Measurements from ENCODE around the gene KCND2.
A peak's percentile ranks its signal among the peaks of the same experiment; 100 is the strongest.

Gene KCND2

GRCh38 chr7:120303105-120303504 lies 30.1 kb downstream of the KCND2 start:
- Histone ChIP-seq H2BK120ac (ENCODE audit: low read depth, low read length) (no peak overlapping the region), H3K9me3 (replicated peaks in 1 of 2; ENCODE audit: control insufficient read depth in 2 of 2, insufficient read depth in 1 of 2, low read depth in 1 of 2, low read length in 2 of 2) (no peaks in the 10 kb centered on the region), H3K36me3 (replicated peaks in 1 of 2; ENCODE audit: control insufficient read depth in 2 of 2, insufficient read depth in 2 of 2, low read length in 2 of 2) (no peaks in the 10 kb centered on the region)

GRCh38 chr7:120304674-120305073 lies 31.7 kb downstream of the KCND2 start:
- H3K27me3 ChIP-seq (ENCODE audit: control insufficient read depth in 3 of 3, insufficient read depth in 3 of 3, low read depth in 1 of 3, low read length in 3 of 3) = no peaks in the 10 kb centered on the region
- no peak overlapping the region for H3K18ac ChIP-seq (ENCODE audit: low read length)
- H3K14ac ChIP-seq (ENCODE audit: low read length) = no peak overlapping the region
- H4K91ac ChIP-seq (ENCODE audit: low read depth, low read length, poor library complexity) = no peak overlapping the region
- H3K79me1 ChIP-seq (ENCODE audit: low read depth, low read length) = no peaks in the 10 kb centered on the region
- no peak overlapping the region for H2BK120ac ChIP-seq (ENCODE audit: low read depth, low read length)
- H3K4ac ChIP-seq (ENCODE audit: low read length) = no peak overlapping the region
- WGBS, 2 donors (ENCODE audit: extremely low coverage in 2 of 2, insufficient read length in 2 of 2, insufficient replicate concordance in 1 of 2) = no CpG with 5 or more reads among the region's 6 CpGs
- H3K27ac ChIP-seq (replicated peaks; ENCODE audit: low read length) = no peak overlapping the region
- H3K9ac ChIP-seq (ENCODE audit: low read depth, low read length, poor library complexity) = no peak overlapping the region
- H4K8ac ChIP-seq (ENCODE audit: low read depth, low read length) = no peak overlapping the region
- no peak overlapping the region for H2BK5ac ChIP-seq (ENCODE audit: low read length)
- DNase-seq (ENCODE audit: low spot score) = no peak
- no peak overlapping the region for H3K23ac ChIP-seq (ENCODE audit: low read depth, low read length, poor library complexity)
- H3K4me3 ChIP-seq (ENCODE audit: low read length in 2 of 2) = no peak overlapping the region
- H2BK15ac ChIP-seq (ENCODE audit: low read length) = no peak overlapping the region
- H2AK5ac ChIP-seq (ENCODE audit: low read depth, low read length) = no peak overlapping the region
- no peak overlapping the region for H2BK12ac ChIP-seq (ENCODE audit: low read length)
- H3K4me1 ChIP-seq (ENCODE audit: control insufficient read depth in 2 of 2, insufficient read depth in 1 of 2, low read depth in 1 of 2, low read length in 2 of 2) = no peaks in the 10 kb centered on the region
- H3K9me3 ChIP-seq (replicated peaks in 1 of 2; ENCODE audit: control insufficient read depth in 2 of 2, insufficient read depth in 1 of 2, low read depth in 1 of 2, low read length in 2 of 2) = no peaks in the 10 kb centered on the region
- no peaks in the 10 kb centered on the region for H3K36me3 ChIP-seq (replicated peaks in 1 of 2; ENCODE audit: control insufficient read depth in 2 of 2, insufficient read depth in 2 of 2, low read length in 2 of 2)
- peak overlapping the region; percentile 43 for H2AFZ ChIP-seq (ENCODE audit: low read length)
- no peak overlapping the region for H3K4me2 ChIP-seq (ENCODE audit: insufficient read depth, low read length, poor library complexity, severe bottlenecking)

More at GRCh38 chr7:120303105-120303504, 30.1 kb downstream of the KCND2 start:
- no peaks in the 10 kb centered on the region for H3K79me1 ChIP-seq (ENCODE audit: low read depth, low read length)
- H3K23ac ChIP-seq (ENCODE audit: low read depth, low read length, poor library complexity) = no peak overlapping the region
- no peak overlapping the region for H2BK12ac ChIP-seq (ENCODE audit: low read length)
- no peak overlapping the region for H2AK5ac ChIP-seq (ENCODE audit: low read depth, low read length)
- no peak overlapping the region for H4K8ac ChIP-seq (ENCODE audit: low read depth, low read length)
- no peak overlapping the region for H3K27ac ChIP-seq (replicated peaks; ENCODE audit: low read length)
- H2BK5ac ChIP-seq (ENCODE audit: low read length) = no peak overlapping the region
- DNase-seq (ENCODE audit: low spot score) = no peak
- H3K4me1 ChIP-seq (ENCODE audit: control insufficient read depth in 2 of 2, insufficient read depth in 1 of 2, low read depth in 1 of 2, low read length in 2 of 2) = no peaks in the 10 kb centered on the region
- no peak overlapping the region for H3K9ac ChIP-seq (ENCODE audit: low read depth, low read length, poor library complexity)
- no peak overlapping the region for H3K4me2 ChIP-seq (ENCODE audit: insufficient read depth, low read length, poor library complexity, severe bottlenecking)
- H3K4ac ChIP-seq (ENCODE audit: low read length) = no peak overlapping the region
- H4K91ac ChIP-seq (ENCODE audit: low read depth, low read length, poor library complexity) = no peak overlapping the region
- no peak overlapping the region for H2AFZ ChIP-seq (ENCODE audit: low read length)
- no peak overlapping the region for H3K18ac ChIP-seq (ENCODE audit: low read length)
- no peak overlapping the region for H2BK15ac ChIP-seq (ENCODE audit: low read length)
- H3K14ac ChIP-seq (ENCODE audit: low read length) = no peak overlapping the region
- no peak overlapping the region for H3K4me3 ChIP-seq (ENCODE audit: low read length in 2 of 2)
- no peaks in the 10 kb centered on the region for H3K27me3 ChIP-seq (ENCODE audit: control insufficient read depth in 3 of 3, insufficient read depth in 3 of 3, low read depth in 1 of 3, low read length in 3 of 3)

- H3K27ac ChIP-seq (replicated peaks; ENCODE audit: low read length) = no peak overlapping the region
- no CpG with 5 or more reads among the region's 4 CpGs for WGBS, 2 donors (ENCODE audit: extremely low coverage in 2 of 2, insufficient read length in 2 of 2, insufficient replicate concordance in 1 of 2)
- no peaks in the 10 kb centered on the region for H3K79me1 ChIP-seq (ENCODE audit: low read depth, low read length)
Measured at GRCh38 chr7:120307991-120308545, 35.1 kb downstream of the KCND2 start.

GRCh38 chr7:120311028-120311788 lies 38.2 kb downstream of the KCND2 start:
- Histone ChIP-seq H3K23ac (ENCODE audit: low read depth, low read length, poor library complexity) (no peak overlapping the region), H3K18ac (ENCODE audit: low read length) (no peak overlapping the region), H3K27me3 (ENCODE audit: control insufficient read depth in 3 of 3, insufficient read depth in 3 of 3, low read depth in 1 of 3, low read length in 3 of 3) (no peaks in the 10 kb centered on the region), H2AK5ac (ENCODE audit: low read depth, low read length) (no peak overlapping the region), H3K4me1 (ENCODE audit: control insufficient read depth in 2 of 2, insufficient read depth in 1 of 2, low read depth in 1 of 2, low read length in 2 of 2) (no peaks in the 10 kb centered on the region), H2BK120ac (ENCODE audit: low read depth, low read length) (no peak overlapping the region), H4K8ac (ENCODE audit: low read depth, low read length) (no peak overlapping the region), H3K4me3 (ENCODE audit: low read length in 2 of 2) (no peak overlapping the region), H4K91ac (ENCODE audit: low read depth, low read length, poor library complexity) (no peak overlapping the region), H3K9ac (ENCODE audit: low read depth, low read length, poor library complexity) (no peak overlapping the region), H2BK12ac (ENCODE audit: low read length) (no peak overlapping the region), H3K79me1 (ENCODE audit: low read depth, low read length) (no peaks in the 10 kb centered on the region), H2AFZ (ENCODE audit: low read length) (no peak overlapping the region), H3K36me3 (replicated peaks in 1 of 2; ENCODE audit: control insufficient read depth in 2 of 2, insufficient read depth in 2 of 2, low read length in 2 of 2) (no peaks in the 10 kb centered on the region), H3K4ac (ENCODE audit: low read length) (no peak overlapping the region), H3K27ac (replicated peaks; ENCODE audit: low read length) (no peak overlapping the region), H3K14ac (ENCODE audit: low read length) (no peak overlapping the region), H3K9me3 (replicated peaks in 1 of 2; ENCODE audit: control insufficient read depth in 2 of 2, insufficient read depth in 1 of 2, low read depth in 1 of 2, low read length in 2 of 2) (no peaks in the 10 kb centered on the region), H3K4me2 (ENCODE audit: insufficient read depth, low read length, poor library complexity, severe bottlenecking) (no peak overlapping the region), H2BK15ac (ENCODE audit: low read length) (no peak overlapping the region), H2BK5ac (ENCODE audit: low read length) (no peak overlapping the region)
- WGBS, 2 donors (ENCODE audit: extremely low coverage in 2 of 2, insufficient read length in 2 of 2, insufficient replicate concordance in 1 of 2) = no CpG with 5 or more reads among the region's 2 CpGs
- no peak for DNase-seq (ENCODE audit: low spot score)

More at GRCh38 chr7:120307991-120308545, 35.1 kb downstream of the KCND2 start:
- Histone ChIP-seq H2BK5ac (ENCODE audit: low read length) (no peak overlapping the region), H3K23ac (ENCODE audit: low read depth, low read length, poor library complexity) (no peak overlapping the region), H2BK12ac (ENCODE audit: low read length) (no peak overlapping the region), H3K9me3 (replicated peaks in 1 of 2; ENCODE audit: control insufficient read depth in 2 of 2, insufficient read depth in 1 of 2, low read depth in 1 of 2, low read length in 2 of 2) (no peaks in the 10 kb centered on the region), H4K91ac (ENCODE audit: low read depth, low read length, poor library complexity) (no peak overlapping the region), H3K4me3 (ENCODE audit: low read length in 2 of 2) (no peak overlapping the region), H2AFZ (ENCODE audit: low read length) (no peak overlapping the region), H2BK120ac (ENCODE audit: low read depth, low read length) (no peak overlapping the region), H3K36me3 (replicated peaks in 1 of 2; ENCODE audit: control insufficient read depth in 2 of 2, insufficient read depth in 2 of 2, low read length in 2 of 2) (no peaks in the 10 kb centered on the region), H3K4me2 (ENCODE audit: insufficient read depth, low read length, poor library complexity, severe bottlenecking) (no peak overlapping the region), H2AK5ac (ENCODE audit: low read depth, low read length) (no peak overlapping the region), H3K14ac (ENCODE audit: low read length) (no peak overlapping the region), H4K8ac (ENCODE audit: low read depth, low read length) (no peak overlapping the region), H3K18ac (ENCODE audit: low read length) (no peak overlapping the region), H3K27me3 (ENCODE audit: control insufficient read depth in 3 of 3, insufficient read depth in 3 of 3, low read depth in 1 of 3, low read length in 3 of 3) (no peaks in the 10 kb centered on the region), H3K4ac (ENCODE audit: low read length) (no peak overlapping the region), H3K4me1 (ENCODE audit: control insufficient read depth in 2 of 2, insufficient read depth in 1 of 2, low read depth in 1 of 2, low read length in 2 of 2) (no peaks in the 10 kb centered on the region), H2BK15ac (ENCODE audit: low read length) (no peak overlapping the region), H3K9ac (ENCODE audit: low read depth, low read length, poor library complexity) (no peak overlapping the region)
- DNase-seq (ENCODE audit: low spot score) = no peak

Measured in neuronal stem cell (in vitro differentiated cells).